Mucosa of gallbladder (tissue), 1 donor: ENCODE measurements around the gene RPTOR. TPM values are rescaled to one million over a fixed set of nuclear protein-coding genes. Genes with fewer than 3 reads are reported as not detected.
A peak's percentile ranks its signal among the peaks of the same experiment; 100 is the strongest.

Source experiments
- DNase-seq: peaks from one replicate; pipeline ENCODE4 v3.0.0-alpha.2; 2020; ENCODE audit warnings: low spot score
- total RNA-seq: library from RNA; stranded (reverse); gene quantifications from one replicate; pipeline ENCODE4 v1.2.1, GENCODE V29; 2021
- donor health status: DM: no; HTN: no; CAD: no.

Gene RPTOR
- total RNA-seq, 1 donor from 2014 or later: 37.5 TPM

DNA sequence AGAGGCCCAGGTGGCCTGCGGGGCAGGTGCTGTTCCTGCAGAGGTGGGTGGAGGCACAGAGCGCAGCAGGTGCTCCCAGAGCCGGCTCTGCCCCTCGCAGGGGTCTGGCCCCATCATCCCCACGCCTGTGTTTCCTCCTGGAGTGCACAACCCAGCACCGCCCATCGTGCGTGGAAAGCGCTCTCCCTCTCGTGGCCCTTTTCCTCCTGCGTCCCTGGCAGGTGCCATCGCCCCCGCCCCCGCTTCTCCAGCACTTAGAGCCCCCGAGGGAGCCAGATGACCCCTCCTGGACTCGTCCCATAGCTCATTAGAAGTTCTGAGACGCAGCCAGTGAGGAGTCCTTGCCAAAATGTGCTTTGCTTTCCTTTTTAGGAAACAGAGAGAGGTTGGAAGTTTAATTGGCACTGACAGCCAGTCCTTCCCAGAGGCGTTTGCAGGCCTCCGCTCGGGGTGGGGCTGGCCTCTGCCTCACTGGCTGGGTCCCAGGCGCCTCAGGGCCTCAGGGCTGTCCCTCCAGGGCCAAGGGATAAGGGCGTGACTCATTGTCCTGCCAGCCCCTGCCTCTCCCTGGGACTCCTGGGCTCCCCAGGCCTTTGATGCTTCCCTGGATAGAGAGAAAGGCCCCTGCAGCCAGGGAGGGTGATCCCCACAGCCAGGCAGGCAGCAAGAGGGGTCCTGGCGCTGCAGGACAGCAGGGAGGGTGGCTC, 414.8 kb downstream of the RPTOR start:
- peak; percentile 45 for DNase-seq

- no peak for DNase-seq
Observed at GRCh38 chr17:80960037-80960796, 415.6 kb downstream of the RPTOR start.

GRCh38 chr17:80960797-80961452, 416.3 kb downstream of the RPTOR start:
- no peak for DNase-seq

- no peak for DNase-seq
Observed at GRCh38 chr17:80961541-80962330, 417.1 kb downstream of the RPTOR start.

GRCh38 chr17:80962356-80963329, 418.0 kb downstream of the RPTOR start:
- DNase-seq: no peak

DNA sequence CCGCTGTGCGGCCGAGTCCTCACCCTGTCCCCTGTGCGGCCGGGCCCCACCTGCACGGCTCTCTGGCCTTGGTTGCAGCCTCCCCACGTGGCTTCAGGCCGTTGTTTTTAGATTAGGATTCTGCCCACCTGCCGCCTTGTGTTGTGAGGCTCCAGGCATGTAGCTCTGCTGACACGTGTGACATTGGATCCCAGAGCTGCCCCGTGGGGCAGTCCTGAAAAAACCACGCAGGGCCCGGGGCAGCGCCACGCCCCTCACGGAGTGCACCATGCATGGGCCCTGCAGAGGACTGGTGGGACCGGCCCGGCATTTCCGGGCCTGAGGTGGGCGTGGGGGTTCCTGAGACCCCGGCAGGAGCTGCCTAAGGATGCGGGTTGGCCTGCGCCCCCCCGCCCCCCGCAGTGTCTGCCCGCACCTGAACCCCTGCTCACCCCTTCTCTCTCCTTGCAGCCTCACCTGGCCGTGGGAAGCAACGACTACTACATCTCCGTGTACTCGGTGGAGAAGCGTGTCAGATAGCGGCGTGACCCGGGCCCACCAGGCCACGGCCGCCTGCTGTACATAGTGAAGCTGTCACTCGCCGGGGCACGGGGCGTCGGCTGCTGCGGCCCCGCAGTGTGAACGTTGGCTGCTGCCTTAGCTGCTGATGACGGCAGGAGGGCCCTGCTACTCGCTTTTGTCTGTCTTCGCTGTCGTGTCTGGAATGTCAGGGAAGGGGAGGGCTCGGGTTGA, 419.3 kb downstream of the RPTOR start:
- DNase-seq: no peak

DNA sequence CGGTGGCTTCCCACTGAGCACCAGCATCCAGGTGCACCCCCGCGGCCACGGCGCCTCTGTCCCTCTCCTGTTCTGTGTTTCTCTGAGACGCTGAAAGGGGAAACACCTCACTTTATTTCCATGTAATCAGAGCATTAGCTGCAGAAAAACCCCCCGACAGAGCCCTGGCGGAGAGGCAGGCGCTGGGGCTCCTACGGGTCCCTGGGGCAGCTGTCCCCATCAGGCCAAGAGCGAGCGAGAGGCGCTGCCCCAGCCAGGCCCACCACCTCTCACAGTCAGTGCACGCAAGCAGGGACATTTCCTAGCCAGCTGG, 419.9 kb downstream of the RPTOR start:
- no peak for DNase-seq

GRCh38 chr17:80964859-80965580, 420.4 kb downstream of the RPTOR start:
- DNase-seq: no peak

DNA sequence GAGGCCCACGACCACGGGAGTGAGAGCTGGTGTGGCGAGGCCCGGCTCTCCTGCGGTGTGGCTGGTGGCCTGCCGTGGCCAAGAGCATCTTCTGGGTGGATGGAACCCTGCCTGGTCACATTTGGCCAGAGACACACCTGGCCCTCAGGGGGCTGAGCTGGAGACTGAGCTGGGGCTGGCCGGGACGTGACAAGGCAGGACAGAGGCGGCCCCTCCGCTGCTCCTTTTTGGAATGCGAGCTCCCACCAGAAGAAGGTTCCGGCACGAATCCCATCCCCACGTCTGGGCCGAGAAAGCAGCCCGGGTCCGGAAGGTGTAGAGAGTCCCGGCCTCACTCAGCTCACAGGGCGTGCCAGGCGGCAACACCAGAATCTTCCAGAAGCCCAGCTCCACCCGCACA, 421.0 kb downstream of the RPTOR start:
- DNase-seq: no peak

DNA sequence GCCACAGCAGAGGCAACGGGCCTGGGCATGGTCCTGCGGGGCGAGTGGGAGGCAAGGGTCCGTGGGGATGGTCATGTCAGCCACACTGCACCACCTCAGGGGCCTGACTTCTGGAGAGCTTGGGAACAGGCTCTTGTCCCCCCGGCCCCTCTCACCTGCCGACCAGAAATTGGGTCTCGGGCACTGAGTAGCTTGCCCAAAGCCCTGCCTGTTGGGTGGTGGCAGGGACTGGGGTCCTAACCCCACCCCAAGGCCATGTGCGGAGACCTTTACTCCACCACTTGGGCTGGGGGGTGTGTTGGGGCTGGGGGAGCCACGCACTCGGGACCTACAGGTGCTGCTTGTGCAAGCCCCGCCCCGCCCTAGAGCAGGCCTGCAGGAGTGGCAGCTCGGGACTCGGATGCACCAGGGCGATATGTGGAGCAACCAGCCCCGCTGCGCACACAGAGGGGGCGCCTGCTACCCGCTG, 422.8 kb downstream of the RPTOR start:
- DNase-seq: no peak

- peak; percentile 30 for DNase-seq
Observed at GRCh38 chr17:80968602-80969029, 424.0 kb downstream of the RPTOR start.

DNA sequence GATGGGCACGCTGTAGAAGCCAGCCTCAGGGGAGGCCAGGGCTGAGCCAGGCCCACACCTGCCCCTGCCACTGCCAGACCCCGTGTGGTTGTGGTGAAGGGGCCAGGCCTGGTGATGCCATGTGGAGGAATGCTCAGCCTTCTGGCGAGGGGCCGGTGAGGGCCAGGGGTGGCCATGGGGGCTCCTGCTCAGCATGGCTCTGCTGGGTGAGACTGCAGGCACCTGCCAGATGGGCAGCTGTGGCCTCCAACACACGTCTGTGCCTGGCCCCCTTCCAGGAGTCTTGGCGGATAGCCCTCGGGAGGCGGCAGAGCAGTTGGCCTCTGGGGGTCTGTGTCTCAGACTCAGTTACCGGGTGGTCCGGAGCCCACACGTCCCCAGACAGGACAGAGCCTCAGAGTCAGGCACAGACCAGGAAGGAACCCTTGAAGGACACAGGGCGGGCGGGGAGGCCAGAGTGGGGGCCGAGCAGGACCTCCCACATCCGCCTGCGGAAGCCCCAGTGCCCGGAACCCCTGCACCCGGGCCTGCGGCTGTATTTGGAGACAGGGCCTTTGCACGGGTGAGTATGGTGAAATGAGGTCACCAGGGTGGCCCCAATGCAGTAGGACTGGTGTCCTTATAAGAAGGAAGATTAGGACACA, 424.5 kb downstream of the RPTOR start:
- DNase-seq: no peak

GRCh38 chr17:80969674-80970043, 425.0 kb downstream of the RPTOR start:
- no peak for DNase-seq

- DNase-seq: no peak
Observed at GRCh38 chr17:80970044-80970761, 425.6 kb downstream of the RPTOR start.

DNA sequence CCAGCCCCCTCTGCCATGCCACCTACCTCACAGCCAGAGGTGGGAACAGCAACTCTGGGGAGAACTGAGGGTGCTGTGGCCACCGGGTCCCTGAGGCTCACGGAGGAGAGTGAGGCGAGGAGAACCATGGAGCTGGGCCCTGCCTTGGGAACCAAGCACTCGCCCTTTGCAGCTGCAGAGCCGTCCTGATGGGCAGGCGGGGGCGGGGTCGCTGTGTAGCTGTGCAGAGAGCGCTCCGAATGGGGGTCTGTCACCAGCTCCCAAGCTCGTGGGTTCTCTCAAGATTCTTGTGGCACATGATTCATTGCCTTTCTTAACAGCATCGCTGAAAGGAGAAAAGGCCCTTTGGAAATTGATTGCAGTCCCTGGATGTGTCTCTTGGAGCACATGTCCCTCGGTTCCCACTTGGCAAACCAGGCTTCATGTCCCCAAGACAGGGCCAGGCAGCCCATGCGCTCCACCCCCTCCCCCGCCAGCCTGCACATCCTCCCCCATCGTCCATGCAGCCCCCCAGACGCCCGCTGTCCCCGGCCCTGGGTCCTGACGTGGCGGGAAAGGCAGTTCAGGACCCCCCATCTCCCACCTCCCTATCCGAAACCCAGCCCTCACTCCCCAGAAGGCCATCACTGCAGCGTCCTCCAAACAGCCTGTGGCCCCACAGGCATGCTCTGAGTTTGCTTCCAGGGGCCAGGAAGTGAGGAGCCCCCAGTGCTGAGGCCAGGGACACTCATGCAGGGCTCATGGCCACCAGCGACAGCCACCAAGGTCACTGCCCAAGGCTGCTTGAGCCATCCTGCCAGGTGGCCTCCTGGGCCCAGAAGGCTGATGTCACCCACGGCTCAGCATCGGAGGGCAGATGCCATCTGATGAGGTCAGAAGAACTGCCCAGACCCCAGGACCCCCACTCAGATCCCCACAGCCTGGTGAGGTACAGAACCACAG, 426.4 kb downstream of the RPTOR start:
- DNase-seq: no peak

DNA sequence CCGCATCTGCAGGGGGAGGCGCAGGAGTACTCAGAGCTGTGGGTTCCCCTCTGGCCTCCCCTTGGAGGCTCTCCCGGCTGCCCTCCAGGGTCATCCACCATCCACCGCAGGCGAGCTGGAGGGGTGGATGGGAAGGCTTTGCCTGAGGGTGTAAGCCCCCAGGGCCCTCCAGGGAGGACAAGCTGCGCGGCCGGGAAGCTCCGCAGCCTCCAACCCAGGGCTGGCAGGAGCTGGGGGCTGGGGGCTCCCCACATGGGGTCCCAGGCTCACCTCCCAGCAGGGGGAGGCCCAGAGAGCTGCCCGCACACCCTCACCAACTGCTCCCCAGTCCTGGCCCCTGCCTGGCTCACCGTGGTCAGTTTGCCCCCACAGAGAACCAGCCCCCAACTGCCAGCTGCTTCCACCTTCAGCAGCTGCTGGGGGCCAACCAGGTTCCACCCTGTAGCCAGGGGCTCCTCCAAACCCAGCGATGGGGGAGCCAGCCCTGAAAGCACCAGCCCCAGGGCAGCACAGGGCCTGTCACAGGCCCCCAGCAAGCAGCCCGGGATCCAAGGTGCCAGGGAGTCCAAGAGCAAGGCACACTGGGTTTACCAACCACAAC, 427.2 kb downstream of the RPTOR start:
- no peak for DNase-seq

GRCh38 chr17:80976701-80977100, 432.1 kb downstream of the RPTOR start:
- DNase-seq: no peak
